Measurements from ENCODE around the gene SVOP.
"Not testable (repeated sequence)": the region's sequence is repeated elsewhere in the genome, so short reads cannot be mapped to it uniquely, and the experiment has no call there.

The SVOP gene

GRCh38 chr12:109020796-109021380, at the start of gene SVOP:
Gene SVOP, minus strand, starts transcription at chr12:109021068. Its CDS starts 200 bp downstream, at chr12:109020868.
- DNase-seq (ENCODE audit: low read depth in 2 of 2), result peak in 1 of 2 donors; percentile 21

GRCh38 chr12:109069307-109070271, 48.7 kb upstream of the SVOP start:
- DNase-seq (ENCODE audit: low read depth in 2 of 2), result no peak

GRCh38 chr12:109065853-109066193, 45.0 kb upstream of the SVOP start:
- DNase-seq (ENCODE audit: low read depth in 2 of 2), result no peak

- no peak for DNase-seq (ENCODE audit: low read depth in 2 of 2)
Measured at GRCh38 chr12:109065154-109065852, 44.4 kb upstream of the SVOP start.

GRCh38 chr12:109064143-109064542, 43.3 kb upstream of the SVOP start:
- DNase-seq (ENCODE audit: low read depth in 2 of 2), result no peak

GRCh38 chr12:109058773-109059172, 37.9 kb upstream of the SVOP start:
- no peak for DNase-seq (ENCODE audit: low read depth in 2 of 2)

GRCh38 chr12:109057376-109057775, 36.5 kb upstream of the SVOP start:
- no peak for DNase-seq (ENCODE audit: low read depth in 2 of 2)

GRCh38 chr12:109056891-109057290, 36.0 kb upstream of the SVOP start:
- no peak for DNase-seq (ENCODE audit: low read depth in 2 of 2)

GRCh38 chr12:109054520-109054919, 33.7 kb upstream of the SVOP start:
- no peak for DNase-seq (ENCODE audit: low read depth in 2 of 2)

GRCh38 chr12:109054124-109054513, 33.3 kb upstream of the SVOP start:
- not testable (repeated sequence) for DNase-seq (ENCODE audit: low read depth in 2 of 2)

GRCh38 chr12:109053382-109054123, 32.7 kb upstream of the SVOP start:
- no peak for DNase-seq (ENCODE audit: low read depth in 2 of 2)

GRCh38 chr12:109052414-109053323, 31.8 kb upstream of the SVOP start, which contains the start of gene USP30:
Gene USP30, plus strand, starts transcription at chr12:109052576. Its CDS starts 103 bp downstream, at chr12:109052679.
- DNase-seq (ENCODE audit: low read depth in 2 of 2), result peak; percentile 67 to 75

- no peak for DNase-seq (ENCODE audit: low read depth in 2 of 2)
Measured at GRCh38 chr12:109052097-109052413, 31.2 kb upstream of the SVOP start.

- not testable (repeated sequence) for DNase-seq (ENCODE audit: low read depth in 2 of 2)
Measured at GRCh38 chr12:109049794-109050193, 28.9 kb upstream of the SVOP start.

GRCh38 chr12:109048706-109049105, 27.8 kb upstream of the SVOP start:
- DNase-seq (ENCODE audit: low read depth in 2 of 2), result not testable (repeated sequence)

GRCh38 chr12:109047081-109047805, 26.4 kb upstream of the SVOP start:
- no peak for DNase-seq (ENCODE audit: low read depth in 2 of 2)

GRCh38 chr12:109044241-109044640, 23.4 kb upstream of the SVOP start:
- DNase-seq (ENCODE audit: low read depth in 2 of 2), result no peak

- DNase-seq (ENCODE audit: low read depth in 2 of 2), result no peak
Measured at GRCh38 chr12:109036975-109037374, 16.1 kb upstream of the SVOP start.

GRCh38 chr12:109033239-109034196, 12.7 kb upstream of the SVOP start:
- DNase-seq (ENCODE audit: low read depth in 2 of 2), result no peak

Data from stimulated activated CD8-positive, alpha-beta memory T cell treated with anti-CD3 and anti-CD28 coated beads, Interleukin-7, amount 100 ng/mL, for 4 hours (primary cell).